Neuron (in vitro differentiated cells): ENCODE results near the gene CDS1.
"Not testable (repeated sequence)": the region's sequence is repeated elsewhere in the genome, so short reads cannot be mapped to it uniquely, and the experiment has no call there.

Experiments
- H2AFZ ChIP-seq: one replicate; pipeline ENCODE4 v1.6.1; 2013; ENCODE audit warnings: low read depth, mild to moderate bottlenecking, inconsistent platforms, low read length, moderate library complexity
- H3K27me3 ChIP-seq: one replicate; pipeline ENCODE4 v1.6.1; 2013; ENCODE audit warnings: low read length; ENCODE audit not compliant: insufficient read depth
- H3K36me3 ChIP-seq: one replicate; pipeline ENCODE4 v1.6.1; 2013; ENCODE audit warnings: low read length; ENCODE audit not compliant: insufficient read depth
- H3K4me1 ChIP-seq: one replicate; pipeline ENCODE4 v1.6.1; 2013; ENCODE audit warnings: low read length; ENCODE audit not compliant: insufficient read depth
- H3K4me3 ChIP-seq: 2 replicates; pipeline ENCODE4 v1.5.1; 2013; ENCODE audit warnings: mild to moderate bottlenecking, low read length, moderate library complexity
- H3K9me3 ChIP-seq: one replicate; pipeline ENCODE4 v1.6.1; 2013; ENCODE audit warnings: low read length

CDS1 gene

DNA sequence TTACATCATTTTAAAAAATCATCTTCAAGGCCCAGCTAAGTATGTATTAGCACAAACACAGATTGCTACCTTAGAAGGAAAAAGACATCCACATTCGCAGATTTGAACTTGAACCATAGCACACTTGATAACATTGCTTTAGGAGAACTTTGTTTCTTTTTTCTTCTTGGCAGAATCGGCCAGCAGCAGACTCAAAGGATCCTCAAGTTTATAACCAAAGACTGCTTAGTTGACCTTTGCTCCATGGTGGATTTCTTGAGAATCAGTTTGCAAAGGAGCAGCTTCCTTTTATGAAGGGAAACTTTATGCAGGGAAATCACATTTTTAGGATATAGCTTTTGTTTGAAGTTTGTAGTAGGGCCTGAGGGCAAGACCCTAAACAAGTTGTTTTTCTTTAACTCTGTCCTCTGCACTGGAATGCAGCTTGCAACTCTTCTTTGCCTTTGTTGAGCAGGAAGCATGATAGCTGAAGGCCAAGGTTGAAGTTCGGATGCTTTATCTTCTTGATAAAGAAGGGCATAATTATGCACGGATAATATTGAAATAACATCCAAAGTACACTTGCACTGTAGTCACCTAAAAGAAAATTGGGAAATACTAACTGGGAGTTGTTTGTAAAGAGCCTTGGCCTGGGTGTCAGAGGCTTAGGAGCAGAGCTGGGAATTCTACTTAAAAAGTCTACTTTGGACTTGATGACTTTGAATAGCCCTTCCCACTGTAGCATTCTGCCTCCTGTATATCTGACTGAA is 78.4 kb downstream of the CDS1 start:
- H3K4me3 ChIP-seq = no peak overlapping the region
- H3K36me3 ChIP-seq = peaks cover 4% of the 10 kb centered on the region
- no peaks in the 10 kb centered on the region for H3K27me3 ChIP-seq
- H2AFZ ChIP-seq = no peak overlapping the region
- peaks cover 9% of the 10 kb centered on the region for H3K4me1 ChIP-seq
- H3K9me3 ChIP-seq = peaks cover 8% of the 10 kb centered on the region

DNA sequence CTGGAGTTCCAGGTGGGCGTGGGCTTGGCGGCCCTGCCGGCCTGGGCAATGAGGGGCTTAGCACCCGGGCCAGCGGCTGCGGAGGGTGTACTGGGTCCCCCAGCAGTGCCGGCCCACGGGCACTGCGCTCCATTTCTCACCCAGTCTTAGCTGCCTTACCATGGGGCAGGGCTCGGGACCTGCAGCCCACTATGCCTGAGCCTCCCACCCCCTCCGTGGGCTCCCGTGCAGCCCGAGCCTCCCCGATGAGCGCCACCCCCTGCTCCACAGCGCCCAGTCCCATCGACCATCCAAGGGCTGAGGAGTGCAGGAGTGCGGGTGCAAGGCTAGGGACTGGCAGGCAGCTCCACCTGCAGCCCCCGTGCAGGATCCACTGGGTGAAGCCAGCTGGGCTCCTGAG is 81.8 kb downstream of the CDS1 start:
- H3K4me1 ChIP-seq, H3K27me3 ChIP-seq, H3K4me3 ChIP-seq, H3K9me3 ChIP-seq, H2AFZ ChIP-seq: not testable (repeated sequence)
- peaks cover 31% of the 10 kb centered on the region for H3K36me3 ChIP-seq

DNA sequence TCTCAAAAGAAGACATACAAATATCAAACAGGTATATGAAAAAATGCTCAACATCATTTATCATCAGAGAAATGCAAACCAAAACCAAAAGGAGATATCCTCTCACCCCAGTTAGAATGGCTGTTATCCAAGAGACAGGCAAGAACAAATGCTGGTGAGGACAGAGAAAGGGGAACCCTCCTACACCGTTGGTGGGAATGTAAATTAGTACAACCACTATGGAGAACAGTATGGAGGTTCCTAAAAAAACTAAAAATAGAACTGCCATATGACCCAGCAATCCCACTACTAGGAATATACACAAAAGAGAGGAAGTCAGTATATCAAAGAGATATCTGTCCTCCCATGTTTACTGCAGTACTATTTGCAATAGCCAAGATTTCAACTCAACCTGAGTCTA is 83.5 kb downstream of the CDS1 start:
- peaks cover 6% of the 10 kb centered on the region for H3K9me3 ChIP-seq
- no peak overlapping the region for H3K4me3 ChIP-seq
- H3K27me3 ChIP-seq = no peaks in the 10 kb centered on the region
- peaks cover 1% of the 10 kb centered on the region for H3K4me1 ChIP-seq
- H2AFZ ChIP-seq = no peak overlapping the region
- peaks cover 41% of the 10 kb centered on the region for H3K36me3 ChIP-seq

DNA sequence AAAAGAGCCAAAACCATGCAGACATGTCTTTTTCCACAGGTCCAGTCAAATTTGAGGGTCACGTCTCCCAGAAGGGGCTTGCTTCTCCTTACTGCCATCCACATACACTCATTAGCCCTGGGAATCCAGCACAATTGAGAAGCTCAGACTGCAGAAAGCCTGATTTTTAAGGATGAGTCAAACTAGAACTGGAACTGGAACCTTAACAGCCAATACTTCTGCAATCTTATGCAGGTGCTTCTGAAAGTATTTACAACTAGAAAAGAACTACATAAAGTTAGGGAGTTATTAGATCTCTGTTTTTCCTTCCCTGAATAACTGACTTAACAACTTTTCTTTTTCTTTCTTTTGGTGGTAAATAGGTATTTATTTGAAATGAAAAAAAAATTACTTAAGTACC is 86.3 kb downstream of the CDS1 start:
- peaks cover 60% of the 10 kb centered on the region for H3K36me3 ChIP-seq
- H3K27me3 ChIP-seq = no peaks in the 10 kb centered on the region
- no peaks in the 10 kb centered on the region for H3K4me1 ChIP-seq
- H3K4me3 ChIP-seq = no peak overlapping the region
- no peak overlapping the region for H2AFZ ChIP-seq
- peaks cover 6% of the 10 kb centered on the region for H3K9me3 ChIP-seq

DNA sequence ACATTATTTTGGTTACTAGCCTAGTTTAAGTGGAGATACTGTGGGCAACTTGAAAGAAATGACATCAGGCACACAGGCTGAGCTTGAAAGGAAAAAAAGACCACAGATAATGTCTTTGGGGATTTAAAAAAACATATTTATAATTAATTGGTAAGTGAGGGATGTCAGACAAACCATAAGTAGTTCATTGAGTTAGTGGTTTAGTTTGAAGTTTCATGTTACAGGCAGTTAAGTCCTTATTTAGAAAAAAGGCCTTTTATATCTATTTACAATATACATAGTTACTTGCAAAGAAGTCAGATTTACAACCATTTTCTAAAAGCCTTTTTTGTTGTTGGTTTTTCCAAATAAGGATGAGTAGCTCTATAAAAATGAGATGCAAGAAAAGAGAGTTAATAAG is 89.2 kb downstream of the CDS1 start:
- no peak overlapping the region for H3K4me3 ChIP-seq
- no peak overlapping the region for H2AFZ ChIP-seq
- no peaks in the 10 kb centered on the region for H3K4me1 ChIP-seq
- no peaks in the 10 kb centered on the region for H3K9me3 ChIP-seq
- no peaks in the 10 kb centered on the region for H3K27me3 ChIP-seq
- H3K36me3 ChIP-seq = peaks cover 68% of the 10 kb centered on the region

DNA sequence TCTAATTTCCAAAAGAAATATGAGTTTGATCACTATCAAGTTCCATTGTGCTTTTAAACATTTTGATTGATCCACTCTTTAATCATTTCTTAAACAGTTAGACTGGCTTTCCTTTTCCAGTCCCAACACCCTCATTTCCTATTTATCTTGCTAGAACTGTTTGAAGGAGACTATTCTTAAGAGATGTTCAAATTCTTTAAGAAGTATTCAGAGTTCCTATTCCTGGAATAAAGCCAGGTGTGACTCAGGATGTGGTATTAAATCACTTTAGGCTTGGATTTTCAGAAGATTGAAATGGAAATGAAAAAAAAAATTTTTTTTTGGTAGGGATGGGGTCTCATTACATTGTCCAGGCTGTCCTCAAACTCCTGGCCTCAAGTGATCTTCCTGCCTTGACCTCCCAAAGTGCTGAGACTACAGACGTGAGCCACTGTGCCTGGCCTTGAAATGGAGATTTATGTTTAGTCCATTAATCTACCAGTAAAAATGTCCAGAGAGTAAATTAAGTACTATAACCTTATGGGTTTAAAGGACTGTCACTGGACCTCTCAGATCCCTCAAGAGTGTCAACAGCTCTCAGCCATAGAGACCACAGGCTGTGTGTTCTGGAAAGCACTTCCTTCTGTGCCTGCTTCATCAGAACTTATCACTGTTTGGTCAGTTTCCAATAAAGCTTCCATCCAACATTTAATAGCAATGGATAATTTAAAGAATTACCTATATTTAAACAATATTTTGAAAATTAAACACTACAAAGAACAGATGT is 90.7 kb downstream of the CDS1 start:
- H3K4me3 ChIP-seq = no peak overlapping the region
- H3K27me3 ChIP-seq = no peaks in the 10 kb centered on the region
- H2AFZ ChIP-seq = no peak overlapping the region
- peaks cover 75% of the 10 kb centered on the region for H3K36me3 ChIP-seq
- no peaks in the 10 kb centered on the region for H3K4me1 ChIP-seq
- no peaks in the 10 kb centered on the region for H3K9me3 ChIP-seq

DNA sequence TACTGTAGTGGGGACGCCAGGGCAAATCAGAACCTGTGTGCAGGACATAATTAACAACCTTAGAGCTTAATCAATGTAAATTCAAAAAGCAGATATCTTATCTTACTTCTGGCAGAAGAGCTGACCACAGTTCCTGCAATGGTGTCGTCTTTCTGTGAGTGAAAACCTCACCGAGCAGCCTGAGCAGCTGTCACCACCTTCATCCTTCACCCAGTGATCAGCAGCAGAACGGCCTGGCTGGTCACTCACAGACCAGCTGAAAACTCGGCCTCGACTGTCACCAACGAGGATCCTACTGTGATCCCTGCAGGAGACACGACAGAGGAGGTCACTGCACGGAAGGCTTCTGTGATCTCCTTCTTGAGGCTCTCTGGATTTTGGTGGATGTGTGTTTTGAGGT is 94.2 kb downstream of the CDS1 start:
- Histone ChIP-seq H3K4me3 (no peak overlapping the region), H3K4me1 (peaks cover 8% of the 10 kb centered on the region), H3K36me3 (peaks cover 74% of the 10 kb centered on the region)

DNA sequence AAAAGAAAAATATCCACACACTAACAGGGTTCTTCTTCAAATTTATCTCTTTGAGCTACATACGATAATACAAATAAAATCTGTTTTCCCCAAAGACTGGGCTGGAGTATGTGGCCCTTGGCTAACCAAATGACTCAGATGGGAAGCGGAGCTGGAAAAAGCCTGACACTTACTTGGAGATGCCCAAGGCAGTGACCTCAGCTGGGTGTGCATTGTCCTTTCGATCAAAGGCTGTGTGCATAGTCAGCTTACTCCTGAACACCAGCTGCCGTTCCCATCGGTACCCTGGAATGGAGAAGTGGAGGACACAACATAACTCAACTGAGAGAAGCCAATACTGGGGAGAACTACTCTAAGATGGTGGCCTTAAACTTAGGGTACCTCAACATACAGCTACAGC is 95.1 kb downstream of the CDS1 start:
- Histone ChIP-seq H3K4me1 (peaks cover 8% of the 10 kb centered on the region), H3K4me3 (no peak overlapping the region), H3K36me3 (peaks cover 72% of the 10 kb centered on the region), H3K9me3 (no peaks in the 10 kb centered on the region), H3K27me3 (no peaks in the 10 kb centered on the region), H2AFZ (no peak overlapping the region)

More for the DNA sequence above, 94.2 kb downstream of the CDS1 start:
- Histone ChIP-seq H3K27me3 (no peaks in the 10 kb centered on the region), H2AFZ (no peak overlapping the region), H3K9me3 (no peaks in the 10 kb centered on the region)

DNA sequence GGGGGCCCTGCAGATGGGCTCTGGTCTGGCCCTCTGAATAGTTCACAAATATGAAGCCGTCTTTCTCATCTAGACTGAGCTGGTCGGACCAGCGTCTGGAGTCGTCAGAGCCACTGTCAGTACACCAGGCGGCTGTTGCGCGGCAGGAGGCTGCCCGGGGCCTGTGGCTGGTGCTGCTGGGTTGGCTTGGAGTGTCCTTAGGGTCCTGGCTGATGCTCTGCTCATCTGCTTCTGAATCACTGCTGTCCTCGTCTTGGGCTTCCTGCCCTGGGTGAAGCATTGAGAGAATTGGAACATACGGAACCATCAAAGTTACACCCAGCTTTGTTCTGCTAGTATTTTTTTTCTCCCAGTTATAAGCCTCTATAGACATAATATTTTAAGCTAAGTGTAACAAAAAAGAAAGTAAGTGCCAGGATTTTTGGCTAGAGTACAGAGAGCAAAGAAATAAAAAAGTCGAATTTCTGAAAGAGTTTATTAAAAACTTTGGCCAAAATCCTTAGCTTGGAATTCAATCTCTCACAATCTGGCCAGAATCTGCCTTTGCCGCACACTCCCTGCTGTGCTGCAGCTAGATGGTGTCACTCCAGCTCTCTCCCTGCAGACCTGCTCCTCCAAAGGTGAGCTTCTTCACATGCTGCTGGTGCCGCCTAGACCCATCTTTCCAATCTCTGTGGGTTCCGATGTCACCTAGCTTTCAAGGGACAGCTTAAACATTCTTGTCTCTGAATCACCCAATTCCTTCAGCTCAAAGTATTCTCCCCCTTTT is 96.2 kb downstream of the CDS1 start:
- Histone ChIP-seq H2AFZ (no peak overlapping the region), H3K4me1 (peaks cover 8% of the 10 kb centered on the region), H3K9me3 (no peaks in the 10 kb centered on the region), H3K27me3 (no peaks in the 10 kb centered on the region), H3K4me3 (no peak overlapping the region), H3K36me3 (peaks cover 78% of the 10 kb centered on the region)

DNA sequence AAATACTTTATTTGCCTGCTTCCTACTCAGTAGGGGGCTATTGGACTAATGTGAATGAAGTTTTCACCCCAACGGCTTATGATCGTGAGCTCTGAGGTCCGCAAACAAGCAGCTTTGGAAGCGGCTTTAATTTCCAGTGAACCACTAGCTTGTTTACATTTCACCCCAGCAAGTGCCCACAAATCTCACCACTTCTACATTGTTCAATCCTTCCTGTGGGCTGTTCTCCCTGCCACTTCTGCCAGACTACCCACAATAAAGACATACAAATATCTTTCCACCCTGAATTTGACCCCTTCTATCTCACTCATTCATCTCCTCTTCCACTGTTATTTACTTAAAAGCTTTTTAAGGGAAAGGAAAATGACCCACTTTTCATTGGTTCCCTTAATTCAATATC is 98.0 kb downstream of the CDS1 start:
- Histone ChIP-seq H3K36me3 (peaks cover 87% of the 10 kb centered on the region), H3K4me3 (no peak overlapping the region), H3K4me1 (peaks cover 8% of the 10 kb centered on the region), H2AFZ (no peak overlapping the region), H3K27me3 (no peaks in the 10 kb centered on the region), H3K9me3 (no peaks in the 10 kb centered on the region)

DNA sequence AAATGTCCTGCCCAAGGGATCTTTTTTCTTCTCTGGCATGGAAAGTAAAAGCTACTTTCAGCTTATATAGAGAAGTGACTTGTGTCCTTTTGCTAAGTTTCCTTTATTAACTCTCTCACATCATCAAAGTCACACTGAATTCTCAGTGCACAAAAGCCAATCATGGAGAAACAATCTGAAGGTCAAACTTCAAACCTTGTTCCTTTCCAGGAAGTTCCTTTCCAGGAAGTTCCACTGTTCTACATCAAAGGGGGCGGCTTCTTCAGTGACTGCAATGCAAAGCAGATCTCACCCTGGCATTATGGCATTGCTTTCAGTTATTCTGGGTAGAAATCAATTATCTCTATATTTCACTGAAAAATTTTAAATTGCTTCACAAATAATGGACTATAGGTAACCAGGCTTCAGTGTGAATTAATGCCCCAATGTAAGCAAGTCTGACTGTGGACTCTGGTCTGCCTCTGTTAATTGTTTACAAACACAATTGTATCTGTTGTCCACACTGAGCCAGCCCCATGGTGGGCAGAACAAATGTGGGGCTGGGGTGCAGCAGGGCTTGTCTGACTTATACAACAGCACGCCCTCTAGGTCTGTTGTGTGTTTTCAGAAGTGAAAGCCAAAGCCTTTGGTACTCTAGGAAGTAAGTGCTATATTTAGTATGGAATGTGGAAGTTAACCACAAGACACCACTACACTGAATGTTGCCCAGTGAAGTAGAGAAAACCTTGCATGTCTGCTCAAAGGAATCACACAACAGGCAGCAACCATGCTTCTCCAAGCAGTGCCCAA is 98.8 kb downstream of the CDS1 start:
- Histone ChIP-seq H3K9me3 (no peaks in the 10 kb centered on the region), H3K4me1 (peaks cover 8% of the 10 kb centered on the region), H3K36me3 (peaks cover 87% of the 10 kb centered on the region), H3K27me3 (no peaks in the 10 kb centered on the region), H3K4me3 (no peak overlapping the region), H2AFZ (no peak overlapping the region)

DNA sequence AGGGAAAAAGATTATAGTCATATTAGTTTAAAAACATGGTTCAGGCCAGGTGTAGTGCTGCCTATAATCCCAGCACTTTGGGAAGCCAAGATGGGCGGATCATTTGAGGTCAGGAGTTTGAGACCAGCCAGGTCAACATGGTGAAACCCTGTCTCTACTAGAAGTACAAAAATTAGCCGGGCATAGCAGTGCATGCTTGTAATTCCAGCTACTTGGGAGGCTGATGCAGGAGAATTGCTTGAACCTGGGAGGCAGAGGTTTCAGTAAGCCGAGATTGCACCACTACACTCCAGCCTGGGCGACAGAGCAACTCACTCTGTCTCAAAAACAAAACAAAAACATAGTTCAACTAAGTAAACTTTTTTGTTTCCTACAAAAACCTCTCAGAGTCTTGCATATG is 99.7 kb downstream of the CDS1 start:
- not testable (repeated sequence) for H3K27me3 ChIP-seq, H3K9me3 ChIP-seq, H3K4me1 ChIP-seq, H3K4me3 ChIP-seq, H2AFZ ChIP-seq
- H3K36me3 ChIP-seq = peaks cover 78% of the 10 kb centered on the region
